Thyroid gland (tissue), 4 donors: ENCODE measurements around the gene ZNF8. TPM values are rescaled to one million over a fixed set of nuclear protein-coding genes. Genes with fewer than 3 reads are reported as not detected.

ENCODE experiments used
- DNase-seq, 2 donors: peaks; one replicate each; pipeline ENCODE4 v3.0.0-alpha.2; 2019
- H3K27ac ChIP-seq, 3 donors: fragments of 200-600 bp; sonication (generic); 1 replicate in 2 of 3; 2 replicates in 1 of 3; pipeline ENCODE4 v1.5.1; 2016 to 2019; ENCODE audit warnings: mild to moderate bottlenecking in 1 of 3, moderate library complexity in 1 of 3
- H3K27me3 ChIP-seq: fragments of 200-600 bp; sonication (generic); one replicate; pipeline ENCODE4 v1.5.1; 2019
- H3K36me3 ChIP-seq, 2 donors: fragments of 200-600 bp; sonication (generic); one replicate each; pipeline ENCODE4 v1.5.1; 2016 to 2019
- H3K4me1 ChIP-seq, 2 donors: fragments of 200-600 bp; sonication (generic); one replicate each; pipeline ENCODE4 v1.5.1; 2017 to 2019
- H3K4me3 ChIP-seq, 3 donors: fragments of 200-600 bp; sonication (generic); replicated peaks in 1 of 3; 1 replicate in 2 of 3; 2 replicates in 1 of 3; pipeline ENCODE4 v1.5.1; 2016; ENCODE audit warnings: mild to moderate bottlenecking in 1 of 3
- H3K9me3 ChIP-seq: fragments of 200-600 bp; sonication (generic); one replicate; pipeline ENCODE4 v1.5.1; 2017
- CTCF ChIP-seq, 6 experiments: fragments of 200-600 bp in 3 of 6; fragments of 450-650 bp in 3 of 6; sonication (generic) in 3 of 6; IDR thresholded peaks; one replicate each; pipeline ENCODE4 v1.5.1; 2016 to 2019; ENCODE audit warnings: antibody characterized with exemption in 6 of 6, mild to moderate bottlenecking in 2 of 6, inconsistent platforms in 1 of 6, moderate library complexity in 1 of 6
- POLR2A ChIP-seq, 2 donors: fragments of 450-650 bp; IDR thresholded peaks; one replicate each; pipeline ENCODE4 v1.6.1; 2017; ENCODE audit warnings: antibody characterized with exemption in 2 of 2, mild to moderate bottlenecking in 2 of 2, moderate library complexity in 1 of 2
- WGBS, 2 donors: methylation state at CpG; one replicate each; pipeline ENCODE4 v1.1.5; 2017; 5-methylcytosine and 5-hydroxymethylcytosine counted together
- intact Hi-C: fragments of 100-400 bp; cut with DNase I; formaldehyde crosslinking; loops from one replicate; pipeline ENCODE4 v1.15.1; 2023
- total RNA-seq, 4 donors: library from RNA; depleted of rRNA; stranded (reverse); fragments of >200 nt; gene quantifications; one replicate each; pipeline ENCODE4 v1.2.3, GENCODE V29; 2016

The ZNF8 gene
- total RNA-seq: 10 to 100 TPM in 3 of 4 donors, 1 to 10 TPM in 1; 9.7 to 14.7 (median 10.3) TPM

- Histone ChIP-seq H3K4me1 (peaks cover 6 to 16% of the 10 kb centered on the region in 2 donors), H3K27ac (peak within 1 kb of the TSS; percentile 47 to 69 (median 59)), H3K36me3 (no peaks in the 10 kb centered on the region), H3K4me3 (peak within 1 kb of the TSS; percentile 67 to 83 (median 72)), H3K9me3 (no peaks in the 10 kb centered on the region), H3K27me3 (no peaks in the 10 kb centered on the region)
- 0 to 5% methylated on average over 3 to 17 of the region's 42 CpGs for WGBS, 2 donors
- TF ChIP-seq POLR2A (IDR thresholded peaks at IDR 0.05) (peak in 1 of 2 donors; percentile 78), CTCF (IDR thresholded peaks at IDR 0.05) (no peak)
- peak; percentile 97 to 98 for DNase-seq
- intact Hi-C loops: no loop called here
Observed at GRCh38 chr19:58278541-58279041, at the start of gene ZNF8. Gene ZNF8, plus strand, starts transcription at chr19:58278955. Its CDS starts 127 bp downstream, at chr19:58279082.

- Histone ChIP-seq H3K4me3 (peak overlapping the region in 2 of 3 donors; percentile 47 to 86), H3K9me3 (no peaks in the 10 kb centered on the region), H3K36me3 (peaks cover 20 to 21% of the 10 kb centered on the region in 2 donors), H3K27ac (peak overlapping the region in 2 of 3 donors; percentile 76 to 85), H3K4me1 (peaks cover 12 to 13% of the 10 kb centered on the region in 2 donors), H3K27me3 (no peaks in the 10 kb centered on the region)
- intact Hi-C loops: loop anchor here (10.0 kb wide), 1 partner anchor 76 kb away; the partner anchor contains the start of gene ERVK3-1
- 5 to 21% methylated on average over 11 to 12 of the region's 13 CpGs for WGBS, 2 donors
- peak; percentile 25 to 34 for DNase-seq
- TF ChIP-seq CTCF (IDR thresholded peaks at IDR 0.05): peak in 1 of 6 experiments; percentile 25
- TF ChIP-seq POLR2A (IDR thresholded peaks at IDR 0.05): no peak
Observed at GRCh38 chr19:58229255-58229639, 49.5 kb upstream of the ZNF8 start.

- no peak for DNase-seq
- Histone ChIP-seq H3K27me3 (no peaks in the 10 kb centered on the region), H3K36me3 (peaks cover 33 to 38% of the 10 kb centered on the region in 2 donors), H3K4me1 (no peaks in the 10 kb centered on the region), H3K4me3 (no peak overlapping the region), H3K9me3 (no peaks in the 10 kb centered on the region), H3K27ac (no peak overlapping the region)
- no peak for TF ChIP-seq CTCF (IDR thresholded peaks at IDR 0.05)
- no peak for TF ChIP-seq POLR2A (IDR thresholded peaks at IDR 0.05)
- intact Hi-C loops: no loop called here
- 98 to 100% methylated on average over 10 of the region's 10 CpGs for WGBS, 2 donors
Observed at GRCh38 chr19:58237324-58237723, 41.4 kb upstream of the ZNF8 start.

- H3K27me3 ChIP-seq: no peaks in the 10 kb centered on the region
- DNase-seq: no peak
- no peak overlapping the region for H3K4me3 ChIP-seq
- no peaks in the 10 kb centered on the region for H3K9me3 ChIP-seq
- H3K4me1 ChIP-seq: no peaks in the 10 kb centered on the region
- intact Hi-C loops: no loop called here
- H3K27ac ChIP-seq: no peak overlapping the region
- 97 to 98% methylated on average over 6 of the region's 6 CpGs for WGBS, 2 donors
- TF ChIP-seq POLR2A (IDR thresholded peaks at IDR 0.05): no peak
- no peak for TF ChIP-seq CTCF (IDR thresholded peaks at IDR 0.05)
- H3K36me3 ChIP-seq: peaks cover 59 to 68% of the 10 kb centered on the region in 2 donors
Observed at GRCh38 chr19:58243351-58243750, 35.4 kb upstream of the ZNF8 start.

GRCh38 chr19:58248886-58249285, 29.9 kb upstream of the ZNF8 start:
- Histone ChIP-seq H3K27me3 (no peaks in the 10 kb centered on the region), H3K4me1 (no peaks in the 10 kb centered on the region), H3K27ac (no peak overlapping the region), H3K36me3 (peaks cover 96 to 99% of the 10 kb centered on the region in 2 donors), H3K9me3 (peaks cover 15% of the 10 kb centered on the region), H3K4me3 (no peak overlapping the region)
- intact Hi-C loops: no loop called here
- no peak for DNase-seq
- 96 to 97% methylated on average over 3 of the region's 3 CpGs for WGBS, 2 donors
- no peak for TF ChIP-seq CTCF (IDR thresholded peaks at IDR 0.05)
- TF ChIP-seq POLR2A (IDR thresholded peaks at IDR 0.05): no peak
